Hypothalamus (tissue), 51 donors: ENCODE measurements around the gene P4HTM.

Source experiments
- DNase-seq, 51 donors: peaks; one replicate each; lab custom pipeline; 2025; lab: John Stamatoyannopoulos, UW

The P4HTM gene

DNA sequence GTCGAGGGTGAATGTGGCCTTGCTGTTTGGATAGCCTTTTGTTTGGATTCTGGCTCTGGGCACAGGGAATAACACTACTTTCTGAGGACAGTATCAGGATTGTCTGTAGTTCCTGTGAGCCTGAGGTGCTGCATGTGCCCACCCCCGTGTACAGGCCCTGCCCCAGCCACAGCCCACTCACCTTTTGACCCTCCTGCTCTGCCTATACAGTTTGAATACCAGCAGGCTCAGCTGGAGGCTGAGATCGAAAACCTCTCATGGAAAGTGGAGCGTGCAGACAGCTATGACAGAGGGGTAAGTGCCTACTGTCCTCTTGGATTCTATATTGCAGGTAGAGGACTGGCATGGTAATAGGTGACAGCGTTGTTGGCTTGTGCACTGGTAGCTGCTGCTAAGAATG, 7.4 kb upstream of the P4HTM start:
- no peak for DNase-seq

DNA sequence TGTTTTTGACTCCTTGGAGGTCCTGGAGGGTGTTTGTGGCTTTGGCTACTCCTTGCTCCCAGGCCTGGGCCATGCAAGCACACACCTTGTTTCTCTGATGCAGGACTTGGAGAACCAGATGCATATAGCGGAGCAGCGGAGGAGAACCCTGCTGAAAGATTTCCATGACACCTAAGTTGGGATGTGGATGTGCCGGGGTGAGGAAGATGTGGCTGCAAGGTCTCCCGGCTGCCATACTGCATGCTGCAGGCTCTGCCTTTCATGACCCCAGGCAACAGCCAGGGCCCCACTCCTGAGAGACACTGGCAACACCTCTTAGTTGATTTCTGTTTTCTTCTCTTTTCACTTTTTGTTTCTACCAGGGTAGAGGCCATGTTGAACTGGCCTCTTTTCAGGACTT, 6.9 kb upstream of the P4HTM start:
- no peak for DNase-seq

DNA sequence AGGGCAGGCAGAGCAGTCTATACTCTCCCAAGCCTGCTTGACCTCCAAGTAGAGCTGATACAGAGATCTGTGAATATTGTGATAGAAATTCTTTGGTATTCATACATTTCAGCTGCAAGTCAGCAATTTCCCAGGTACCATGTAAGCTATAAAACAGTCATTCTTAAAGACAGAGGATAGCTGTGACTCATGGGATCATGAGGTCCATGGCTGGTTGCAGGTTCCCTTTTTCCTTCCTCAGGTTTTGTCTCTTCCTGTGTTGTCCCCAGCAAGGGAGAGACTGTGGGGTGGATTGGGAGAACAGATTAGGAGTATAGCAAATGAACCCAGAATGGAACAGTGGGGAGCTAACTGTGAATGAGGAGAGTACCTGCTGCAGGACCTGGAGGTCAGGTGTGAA, 5.4 kb upstream of the P4HTM start:
- DNase-seq: no peak

DNA sequence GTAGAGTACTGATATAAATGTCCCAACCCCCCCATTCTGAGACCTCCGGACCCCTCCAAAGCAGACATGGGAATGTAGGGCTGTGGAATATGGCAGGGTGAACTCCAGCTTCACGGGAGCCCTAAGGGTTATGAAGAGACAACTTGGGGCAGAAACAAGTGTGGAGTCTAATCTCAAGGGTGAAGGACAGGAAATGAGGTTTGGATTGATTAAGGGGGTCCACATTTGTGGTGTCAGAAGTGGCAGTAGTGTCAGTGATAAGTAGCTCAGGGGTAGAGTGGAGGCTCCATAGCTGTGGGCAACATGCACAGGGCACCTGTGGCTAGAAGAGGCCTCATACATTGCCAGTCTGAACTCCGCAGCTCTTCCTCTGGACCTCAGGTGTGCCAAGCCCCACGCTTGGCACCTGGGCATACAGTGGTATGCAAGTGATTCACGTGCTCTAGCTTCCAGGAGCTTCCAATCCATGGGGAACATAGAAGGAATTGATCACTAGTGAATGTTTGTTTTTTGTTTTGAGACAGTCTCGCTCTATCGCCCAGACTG, 4.1 kb upstream of the P4HTM start:
- no peak for DNase-seq

DNA sequence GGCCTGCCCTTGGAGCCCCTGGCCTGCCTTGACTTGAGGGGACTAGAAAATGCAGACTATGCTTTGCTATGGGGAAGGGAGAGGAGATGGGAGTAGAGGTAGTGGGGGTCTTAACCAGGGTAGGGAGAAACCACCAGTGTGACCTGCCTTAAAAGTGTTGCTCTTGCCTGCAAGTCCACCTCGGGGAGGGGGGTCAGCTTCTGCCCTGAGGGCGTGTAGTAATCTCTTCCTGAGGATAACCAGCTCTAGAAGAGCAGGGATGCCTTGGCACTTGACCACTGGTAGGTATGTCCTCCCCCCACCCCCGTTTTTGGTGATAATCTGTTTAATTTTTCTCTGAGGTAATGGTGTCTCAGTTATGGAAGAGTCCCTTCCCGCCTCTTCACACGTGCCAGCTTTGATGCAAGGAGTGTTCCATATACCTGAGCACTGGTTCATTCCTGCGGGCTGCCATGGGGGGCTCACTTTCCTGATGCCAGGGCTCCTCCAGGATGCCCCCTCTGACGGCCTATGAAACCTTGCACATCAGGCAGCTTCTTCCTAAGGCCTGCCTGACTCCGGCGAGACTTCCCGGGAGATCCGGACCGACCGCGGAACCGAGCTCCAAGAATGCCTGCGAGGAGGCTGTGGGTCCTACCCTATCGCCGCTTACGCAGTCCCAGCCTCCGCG, 780 bp upstream of the P4HTM start:
- no peak for DNase-seq

DNA sequence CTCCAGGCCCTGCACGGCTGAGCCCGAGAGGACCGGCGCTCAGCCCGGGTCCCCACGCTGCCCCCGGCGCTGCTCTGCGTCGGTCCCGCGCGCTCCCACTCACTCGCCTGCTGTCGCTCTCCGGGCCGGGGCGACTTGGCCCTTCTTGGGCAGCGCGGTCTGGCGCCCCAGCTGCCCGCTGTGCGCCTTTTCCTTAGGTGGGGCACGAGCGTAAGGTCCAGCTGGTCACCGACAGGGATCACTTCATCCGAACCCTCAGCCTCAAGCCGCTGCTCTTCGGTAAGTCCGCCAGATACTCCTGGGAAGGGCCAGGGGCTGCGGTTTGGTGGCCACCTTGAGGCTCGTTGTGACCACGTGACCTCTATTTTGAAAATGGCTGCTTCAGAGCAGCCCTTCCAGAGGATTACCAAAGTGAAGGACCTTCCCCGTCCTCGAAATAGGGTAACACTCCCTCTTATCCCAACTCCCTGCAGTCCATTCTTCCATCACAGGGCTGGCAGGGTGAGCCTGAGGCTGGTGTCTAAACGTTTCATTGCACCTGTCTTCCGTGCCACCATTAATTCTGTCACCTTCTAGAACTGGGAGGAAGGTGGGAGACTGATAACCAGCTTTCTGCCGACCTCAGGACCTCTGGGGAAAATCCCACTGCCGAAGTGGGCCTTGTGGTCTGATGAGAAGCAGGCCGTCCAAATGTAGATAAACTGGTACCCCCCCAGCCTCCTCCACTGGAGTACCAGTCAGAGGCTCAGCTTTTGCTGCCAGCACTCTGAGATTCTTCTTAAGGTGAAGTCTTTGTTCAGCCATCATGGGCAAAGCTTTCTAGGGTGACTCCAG, 812 bp downstream of the P4HTM start:
- DNase-seq: peak in 24 of 51 donors; percentile 17 to 58 (median 28)

DNA sequence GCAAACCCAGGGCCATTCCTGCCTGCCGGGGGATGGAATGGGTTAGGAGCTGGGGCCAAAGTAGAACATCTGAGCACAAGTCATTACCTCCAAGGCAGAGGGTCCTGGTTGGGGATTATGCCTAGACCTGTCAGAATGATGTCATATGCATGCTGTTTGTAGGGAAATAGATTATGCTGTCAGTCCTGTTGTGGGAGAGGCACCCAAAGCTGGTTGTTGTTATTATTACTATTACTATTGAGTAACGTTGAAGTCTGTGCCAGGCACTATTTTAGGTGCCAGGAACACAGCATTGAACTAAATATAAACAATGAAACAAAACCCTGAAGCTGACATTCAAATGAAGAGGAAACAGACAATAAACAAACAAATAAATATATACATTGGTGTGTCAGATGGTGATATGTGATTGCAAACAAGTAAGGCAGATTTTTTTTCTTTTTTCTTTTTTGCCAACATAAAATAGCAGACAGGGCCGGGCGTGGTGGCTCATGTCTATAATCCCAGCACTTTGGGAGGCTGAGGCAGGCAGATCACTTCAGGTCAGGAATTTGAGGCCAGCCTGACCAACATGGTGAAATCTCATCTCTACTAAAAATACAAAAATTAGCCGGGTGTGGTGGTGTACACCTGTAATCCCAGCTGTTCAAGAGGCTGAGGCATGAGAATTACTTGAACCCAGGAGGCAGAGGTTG, 2.0 kb downstream of the P4HTM start:
- DNase-seq: no peak

DNA sequence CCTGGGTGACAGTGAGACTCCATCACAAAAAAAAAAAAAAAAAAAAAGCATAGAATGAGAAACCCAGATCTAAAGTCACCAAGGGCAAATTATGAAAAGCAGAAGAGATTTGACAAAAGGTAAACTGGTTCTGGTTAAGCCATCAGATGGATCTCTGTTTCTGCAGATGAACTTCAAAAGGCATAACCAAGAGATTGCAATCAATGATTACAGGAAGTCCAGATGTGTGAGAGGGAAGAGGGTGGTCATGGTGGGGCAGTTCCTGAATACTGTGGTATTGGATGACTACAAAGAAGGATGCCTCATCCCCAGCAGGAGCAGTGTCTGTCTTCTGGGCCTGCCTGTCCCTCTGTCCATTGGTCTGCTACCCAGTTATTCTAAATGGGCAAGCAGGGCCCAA, 3.8 kb downstream of the P4HTM start:
- DNase-seq: no peak

DNA sequence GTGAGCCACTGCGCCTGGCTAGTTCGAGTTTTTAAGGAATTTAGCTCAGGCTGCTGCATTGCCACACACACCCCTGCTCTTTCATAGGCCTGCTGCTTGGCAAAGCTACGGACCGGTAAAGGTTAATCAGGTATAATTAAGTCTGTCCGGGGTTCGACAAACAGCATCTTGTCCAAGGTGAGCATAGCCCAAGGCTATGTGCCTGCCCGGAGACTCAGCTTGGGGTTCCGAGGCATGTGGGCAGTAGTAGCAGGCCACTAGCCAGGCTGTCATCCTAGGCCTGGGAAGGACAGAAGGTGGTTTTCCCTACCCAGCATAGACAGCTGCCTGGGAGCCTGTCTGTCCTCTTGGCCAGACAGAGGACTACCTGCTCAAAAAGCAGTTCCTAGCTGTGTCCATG, 6.6 kb downstream of the P4HTM start:
- DNase-seq: no peak

DNA sequence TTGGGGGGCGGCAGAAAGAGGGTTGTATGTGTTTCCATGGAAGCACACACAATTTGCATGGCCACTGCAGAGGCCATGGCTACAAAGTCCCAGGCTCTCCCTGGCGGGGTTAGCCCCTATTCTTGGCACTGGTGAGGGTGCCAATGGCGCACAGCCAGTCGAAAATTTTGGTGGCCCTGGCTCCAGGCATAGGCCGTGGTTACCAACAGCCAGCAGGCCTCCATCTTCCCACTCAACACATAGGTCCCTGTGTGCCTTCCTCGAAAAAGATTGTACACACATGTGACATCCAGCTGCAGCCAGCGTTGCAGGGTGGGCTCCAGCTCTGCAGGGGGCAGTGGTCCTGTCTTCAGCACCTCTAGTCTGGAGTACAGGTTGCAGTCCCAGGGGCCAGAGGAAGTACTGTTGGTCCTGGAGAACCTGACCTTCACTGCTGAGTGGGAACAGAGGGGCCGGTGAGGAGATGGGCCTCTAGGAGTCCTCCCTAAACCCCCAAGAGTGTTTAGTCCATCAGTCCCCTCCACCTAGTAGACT, 7.1 kb downstream of the P4HTM start:
- DNase-seq: no peak

DNA sequence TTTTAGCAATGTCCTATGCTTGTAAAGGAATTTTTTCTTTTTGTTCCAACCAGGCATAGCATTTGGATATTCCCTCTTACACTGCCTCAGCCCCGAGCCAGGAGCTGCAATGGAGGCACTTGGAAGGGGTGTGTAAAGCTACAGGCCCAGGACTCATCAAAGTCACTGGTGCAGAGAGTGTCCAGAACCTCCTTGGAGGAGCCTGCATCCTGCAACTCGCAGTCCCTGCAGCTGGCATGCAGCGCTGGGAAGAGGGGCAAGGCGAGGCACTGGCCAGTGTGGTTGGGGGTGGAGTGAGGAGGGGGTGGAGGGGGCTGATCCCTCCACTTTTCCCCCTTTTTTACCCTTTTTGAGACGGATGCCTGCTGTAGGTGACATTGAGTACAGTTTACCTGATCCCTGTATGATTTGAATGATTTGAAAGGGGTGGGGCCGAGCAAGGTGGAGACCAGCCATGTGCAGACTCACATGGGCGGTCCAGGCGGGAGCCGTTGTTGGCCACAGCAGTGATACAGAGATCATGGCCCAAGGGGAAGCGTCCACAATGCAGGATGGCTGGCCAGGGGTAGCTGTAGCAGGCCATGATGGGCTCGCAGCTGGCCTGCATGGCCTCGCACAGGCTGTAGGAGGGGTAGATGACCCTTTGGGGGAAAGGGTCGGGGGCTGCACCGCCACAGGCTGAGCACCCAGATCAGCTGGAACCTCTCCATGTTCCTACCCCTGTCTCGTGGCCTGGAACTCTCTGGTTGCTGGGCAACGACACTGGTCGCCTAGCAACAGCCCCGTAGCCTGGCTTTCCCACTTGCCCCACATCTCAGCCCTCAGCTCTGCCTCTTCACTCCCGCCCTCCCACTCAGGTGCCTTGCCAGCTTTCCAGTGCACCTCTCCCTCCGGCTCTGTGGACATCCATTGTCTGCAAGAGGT, 7.9 kb downstream of the P4HTM start:
- DNase-seq: peak in 30 of 51 donors; percentile 20 to 79 (median 50)

DNA sequence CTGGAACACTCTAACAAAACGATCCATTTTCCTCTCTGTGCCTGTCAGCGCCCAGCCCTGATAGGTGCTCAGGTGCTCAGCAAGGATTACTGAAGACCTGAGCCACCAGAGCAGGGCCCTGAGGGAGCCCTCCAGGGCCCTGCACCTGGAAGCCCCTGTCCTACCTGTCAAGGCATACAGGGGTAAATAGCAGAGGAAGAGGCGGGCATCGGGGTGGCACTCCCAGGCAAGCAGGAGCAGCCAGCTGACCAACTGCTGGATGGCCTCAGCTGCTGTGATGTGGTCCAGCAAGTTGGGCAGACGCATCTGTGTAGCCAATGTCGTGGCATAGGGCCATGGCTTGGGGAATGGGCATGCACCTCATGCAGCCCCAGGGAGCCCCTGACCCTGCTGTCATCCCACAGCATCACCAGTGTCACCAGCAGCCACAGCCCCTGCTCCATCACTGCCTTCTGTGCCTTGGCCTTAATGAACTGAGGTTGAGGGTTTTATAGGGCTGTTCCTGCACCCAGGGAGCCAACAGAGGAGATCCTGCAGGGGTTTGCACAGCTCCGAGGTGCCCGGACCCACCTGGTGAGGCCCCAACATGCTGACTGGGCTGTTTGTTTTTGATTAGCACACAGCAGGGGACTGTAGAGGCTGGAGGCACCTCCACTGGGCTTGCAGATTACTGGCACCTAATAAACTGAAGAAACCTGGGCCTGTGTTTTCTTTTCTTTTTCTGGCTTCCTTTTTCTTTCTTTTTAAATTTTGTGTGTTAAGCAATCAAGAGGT, 9.2 kb downstream of the P4HTM start:
- DNase-seq: no peak

DNA sequence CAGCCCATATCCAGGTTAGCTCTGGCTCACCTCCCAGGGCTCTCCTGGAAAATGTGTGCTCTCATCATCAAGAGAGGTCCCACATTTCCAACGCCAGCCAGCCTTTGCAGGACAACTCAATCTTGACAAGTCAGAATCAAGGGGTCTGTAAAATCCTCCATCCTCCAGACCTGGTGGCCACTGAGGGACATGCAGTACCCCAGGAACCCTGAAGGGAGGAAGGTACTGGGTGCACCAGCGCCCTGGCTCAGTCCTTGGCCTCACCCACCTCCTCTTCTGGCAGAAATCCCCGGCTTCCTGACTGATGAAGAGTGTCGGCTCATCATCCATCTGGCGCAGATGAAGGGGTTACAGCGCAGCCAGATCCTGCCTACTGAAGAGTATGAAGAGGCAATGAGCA, 11.1 kb downstream of the P4HTM start:
- no peak for DNase-seq

DNA sequence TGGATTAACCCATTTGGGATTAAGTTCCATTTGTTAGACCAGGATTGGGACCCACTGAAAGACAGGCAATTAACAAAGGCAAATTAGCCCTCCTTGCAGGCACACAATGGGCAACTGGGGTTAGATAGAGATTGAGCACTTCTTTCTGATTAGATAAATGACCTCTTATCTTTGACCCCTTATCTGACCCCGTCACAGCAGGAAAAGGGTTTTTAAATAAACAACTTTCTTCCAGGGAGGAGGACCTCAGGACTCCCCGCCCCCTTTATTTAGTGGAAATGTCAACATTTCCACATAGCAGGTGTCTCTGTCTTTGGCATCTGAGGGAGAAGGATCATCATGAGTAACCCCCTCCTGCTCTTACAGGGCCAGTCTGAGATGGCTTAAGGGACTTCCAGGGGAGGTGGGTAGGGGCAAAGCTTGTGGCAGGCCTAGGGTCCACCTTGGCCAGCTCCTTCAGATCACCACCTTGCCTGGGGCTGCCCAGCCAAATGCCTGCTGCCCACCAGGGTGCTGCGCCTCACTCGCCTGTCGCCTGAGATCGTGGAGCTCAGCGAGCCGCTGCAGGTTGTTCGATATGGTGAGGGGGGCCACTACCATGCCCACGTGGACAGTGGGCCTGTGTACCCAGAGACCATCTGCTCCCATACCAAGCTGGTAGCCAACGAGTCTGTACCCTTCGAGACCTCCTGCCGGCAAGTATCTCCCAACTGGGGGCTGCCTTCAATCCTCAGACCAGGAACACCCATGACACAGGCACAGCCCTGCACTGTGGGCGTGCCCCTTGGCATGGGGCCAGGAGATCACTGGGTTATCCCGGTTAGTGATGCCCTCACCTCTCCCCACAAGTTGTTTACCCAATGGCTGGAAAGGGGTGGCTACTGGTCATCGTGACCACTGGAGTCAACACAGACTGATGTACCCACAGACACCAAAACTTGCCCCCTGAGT, 14.6 kb downstream of the P4HTM start:
- DNase-seq: no peak

DNA sequence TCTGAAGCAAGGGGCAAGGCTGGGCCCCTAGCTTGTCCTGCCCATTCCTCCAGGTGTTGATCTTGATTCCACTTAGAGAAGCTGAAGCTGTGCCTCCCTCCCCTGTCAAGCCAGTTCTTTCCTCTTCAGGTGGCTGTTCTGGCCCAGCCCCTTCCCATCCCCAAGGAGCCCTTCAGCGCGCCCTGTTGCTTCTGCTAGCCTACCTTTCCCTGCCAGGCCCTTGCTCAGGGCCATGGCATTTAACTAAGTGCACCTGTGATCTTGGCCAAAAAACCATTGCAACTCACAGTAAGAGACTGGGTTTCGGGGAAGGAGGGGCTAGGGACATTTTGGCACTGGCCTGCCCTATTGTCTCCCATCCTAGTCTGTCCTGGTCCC, 15.3 kb downstream of the P4HTM start:
- DNase-seq: no peak

DNA sequence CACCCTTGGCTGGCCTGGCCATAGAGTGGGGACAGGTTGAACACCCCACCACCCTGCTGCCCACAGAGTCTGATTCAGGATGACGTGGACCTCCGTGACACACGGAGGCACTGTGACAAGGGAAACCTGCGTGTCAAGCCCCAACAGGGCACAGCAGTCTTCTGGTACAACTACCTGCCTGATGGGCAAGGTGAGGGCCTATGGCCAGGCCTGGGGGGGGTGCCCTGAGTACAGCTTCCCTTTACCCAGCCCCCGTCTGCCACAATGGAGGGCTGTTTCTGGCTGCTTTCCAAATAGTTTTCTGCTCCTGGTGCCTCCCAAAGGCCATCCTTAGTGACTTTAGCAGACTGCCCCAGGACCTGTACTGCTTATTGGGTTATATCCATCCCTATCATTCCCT, 16.0 kb downstream of the P4HTM start:
- no peak for DNase-seq

DNA sequence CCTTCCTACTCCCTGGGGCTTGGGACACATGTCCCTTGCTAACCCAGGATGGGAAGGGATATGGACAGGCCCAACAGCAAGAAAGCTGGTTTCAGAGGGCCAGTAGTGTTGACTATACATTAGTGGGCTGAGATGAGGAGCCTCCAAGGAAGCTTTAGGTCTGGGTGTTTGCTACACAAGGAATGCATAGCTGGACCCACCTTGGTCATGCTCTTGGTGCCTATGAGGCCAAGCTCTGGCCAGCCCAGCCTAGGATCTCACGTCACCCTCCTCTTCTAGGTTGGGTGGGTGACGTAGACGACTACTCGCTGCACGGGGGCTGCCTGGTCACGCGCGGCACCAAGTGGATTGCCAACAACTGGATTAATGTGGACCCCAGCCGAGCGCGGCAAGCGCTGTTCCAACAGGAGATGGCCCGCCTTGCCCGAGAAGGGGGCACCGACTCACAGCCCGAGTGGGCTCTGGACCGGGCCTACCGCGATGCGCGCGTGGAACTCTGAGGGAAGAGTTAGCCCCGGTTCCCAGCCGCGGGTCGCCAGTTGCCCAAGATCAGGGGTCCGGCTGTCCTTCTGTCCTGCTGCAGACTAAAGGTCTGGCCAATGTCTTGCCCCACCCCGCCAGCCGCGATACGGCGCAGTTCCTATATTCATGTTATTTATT, 16.5 kb downstream of the P4HTM start:
- DNase-seq: peak in 30 of 51 donors; percentile 35 to 77 (median 60)
